Measurements from ENCODE around the gene KLF14. TPM values are rescaled to one million over a fixed set of nuclear protein-coding genes. Genes with fewer than 3 reads are reported as not detected.

Gene KLF14
- total RNA-seq (2011; cell fraction: chromatin; rRNA removed; ENCODE audit: low replicate concordance), result 0.35 and 0.37 TPM in 2 replicates
- total RNA-seq (2011; cell fraction: nucleolus; rRNA removed), result 0.26 and 0.50 TPM in 2 replicates
- total RNA-seq (2011; cell fraction: nucleoplasm; rRNA removed), result 0.22 TPM in 1 of 2 replicates, not detected in the other
- total RNA-seq (2014; rRNA removed) (not detected in 2 replicates), total RNA-seq (2014; rRNA removed; fragmentation: Illumina TruSeq; extraction: Trizol) (0.06 TPM in 1 of 2 replicates, not detected in the other), total RNA-seq (2015; rRNA removed; fragmentation: Illumina TruSeq; extraction: Trizol) (not detected in 2 replicates), total RNA-seq (2021) (not detected in 2 replicates), polyA plus RNA-seq (2011; rRNA removed) (0.03 TPM in 1 of 2 replicates, not detected in the other), polyA plus RNA-seq (2014; fragmentation: Illumina TruSeq; extraction: Trizol) (not detected in 2 replicates), polyA plus RNA-seq (2014; fragmentation: Nextera tagmentation; extraction: Ambion mirVana) (not detected), polyA plus RNA-seq (2014; rRNA removed) (not detected in 2 replicates), polyA minus RNA-seq (2011; rRNA and poly(A)+ RNA removed) (0.07 TPM in 1 of 2 replicates, not detected in the other), Bru-seq, nascent RNA (not detected), BruChase-seq, experiment 1, labeled RNA remaining after a 2-hour chase (not detected), BruChase-seq, experiment 2, labeled RNA remaining after a 6-hour chase (not detected)
- polyA plus RNA-seq (2011; cell fraction: cytosol; rRNA removed), result 0.01 TPM in 2 replicates
- 0.03 and 0.09 TPM in 2 replicates for polyA plus RNA-seq (2011; cell fraction: nucleus; rRNA removed)
- polyA plus RNA-seq (2012), result 0.03 TPM in 1 of 2 replicates, not detected in the other
- not detected in 2 replicates for polyA minus RNA-seq (2011; cell fraction: cytosol; rRNA and poly(A)+ RNA removed)
- 0.22 and 0.40 TPM in 2 replicates for polyA minus RNA-seq (2011; cell fraction: nucleus; rRNA and poly(A)+ RNA removed)
- long read RNA-seq, experiment 1, result 0 reads
- long read RNA-seq, experiment 2, result 0 reads
- long read RNA-seq, experiment 3, result 0 reads

GRCh38 chr7:130733931-130734814 lies at the start of gene KLF14:
KLF14 (minus strand) TSS chr7:130734207; CDS start chr7:130734033, 174 bp downstream.
- Histone ChIP-seq H3K36me3 (ENCODE audit: control insufficient read depth, insufficient read depth, low read length) (no peaks in the 10 kb centered on the region), H3K9ac (ENCODE audit: insufficient read depth in 1 of 2, low read depth in 2 of 2, low read length in 2 of 2) (peak within 1 kb of the TSS in 1 of 2 experiments; percentile 83; a peak in 2 of 4 replicates), H4K20me1 (replicated peaks; ENCODE audit: control insufficient read depth, insufficient read depth, low read length) (no peaks in the 10 kb centered on the region), H3K9me3 (replicated peaks; ENCODE audit: control insufficient read depth, insufficient read depth, low read depth, low read length) (no peaks in the 10 kb centered on the region), H3K4me2 (ENCODE audit: insufficient read depth, low read length) (peak within 1 kb of the TSS; percentile 62), H2AFZ (ENCODE audit: low read depth, low read length) (peak within 1 kb of the TSS; percentile 60), H3K9me1 (ENCODE audit: control insufficient read depth, insufficient read depth, low read length) (no peaks in the 10 kb centered on the region), H3K79me2 (ENCODE audit: control insufficient read depth, insufficient read depth, low read length) (no peaks in the 10 kb centered on the region), H3K27me3 (ENCODE audit: control insufficient read depth in 2 of 2, insufficient read depth in 2 of 2, low read length in 2 of 2) (peaks cover 18 to 24% of the 10 kb centered on the region in 2 experiments), H3K4me3 (peak within 1 kb of the TSS; percentile 52), H3K27ac (ENCODE audit: extremely low read depth, low read depth, low read length) (no peak within 1 kb of the TSS), H3K4me1 (replicated peaks in 1 of 2; ENCODE audit: control insufficient read depth in 2 of 2, insufficient read depth in 2 of 2, low read length in 2 of 2) (peaks cover 0 to 17% of the 10 kb centered on the region in 2 experiments; a peak in 2 of 5 replicates)
- intact Hi-C loops (cut with micrococcal nuclease) (no loop called here), in situ Hi-C loops (cut with MboI) (no loop called here)
- DNase-seq (ENCODE audit: extremely low read depth in 1 of 4, low spot score in 3 of 4) (peak; percentile 54 to 80 (median 78)), ATAC-seq (peak; percentile 77), FAIRE-seq (no peak)
- CTCF ChIA-PET (ENCODE audit: low intra/inter-chr PET ratio), result no interaction called here
- POLR2A ChIA-PET, result no interaction called here
- no TSS peak for BruUV-seq (replicated peaks)
- 2% methylated on average over 79 of the region's 100 CpGs for WGBS (ENCODE audit: insufficient coverage, low coverage, missing lambda C conversion rate)
- TF ChIP-seq EHMT2 (IDR thresholded peaks at IDR 0.05) (no peak), KAT7 (CRISPR knock-in tag; IDR thresholded peaks at IDR 0.05; ENCODE audit: borderline replicate concordance) (no peak), CUX1 (CRISPR knock-in tag; IDR thresholded peaks at IDR 0.05) (no peak), PTBP1 (IDR thresholded peaks at IDR 0.05; ENCODE audit: low read depth, low read length) (no peak), FOXM1 (IDR thresholded peaks at IDR 0.05; ENCODE audit: low read depth) (no peak), FOXM1 (CRISPR knock-in tag; IDR thresholded peaks at IDR 0.05; ENCODE audit: low read depth) (no peak), HMGN3 (IDR thresholded peaks at IDR 0.05; ENCODE audit: borderline replicate concordance, extremely low read depth, insufficient read length, low read depth, low read length) (peak; percentile 13), ZFX (CRISPR knock-in tag; IDR thresholded peaks at IDR 0.05) (0 out of 2 replicates have a peak, but pooled peaks have one; percentile 25), ZFPM2 (CRISPR knock-in tag; IDR thresholded peaks at IDR 0.05) (no peak), CTBP1 (IDR thresholded peaks at IDR 0.05; ENCODE audit: borderline replicate concordance) (peak; percentile 75; the same call in 1 of the 2 replicates), ZNF707 (CRISPR knock-in tag; conservative IDR thresholded peaks at IDR 0.05) (no peak), ZEB2 (IDR thresholded peaks at IDR 0.05) (no peak), NUFIP1 (IDR thresholded peaks at IDR 0.05; ENCODE audit: partially characterized antibody) (no peak)
